Psoas muscle (tissue), 8 donors: ENCODE results near the gene DCLRE1B. TPM values are rescaled to one million over a fixed set of nuclear protein-coding genes. Genes with fewer than 3 reads are reported as not detected.

Source experiments
- ATAC-seq, 4 donors: fragments of 200-7000 bp; cut with Tn5 transposase; one replicate each; pipeline ENCODE4 v1.9.1; 2020; ENCODE audit warnings: moderate library complexity in 3 of 4, mild to moderate bottlenecking in 2 of 4
- DNase-seq, 2 donors: peaks; one replicate each; pipeline ENCODE4 v3.0.0-alpha.2; 2020
- H3K27ac ChIP-seq: fragments of 200-600 bp; one replicate; pipeline ENCODE4 v1.8.0; 2022
- H3K27me3 ChIP-seq, 3 donors: fragments of 200-600 bp in 1 of 3; one replicate each; pipeline versions ENCODE4 v1.6.1 to v1.8.0; 2013 to 2022; ENCODE audit warnings: low read length in 2 of 3, mild to moderate bottlenecking in 2 of 3, moderate library complexity in 1 of 3; ENCODE audit not compliant: insufficient read depth in 3 of 3
- H3K36me3 ChIP-seq, 2 donors: fragments of 200-600 bp in 1 of 2; one replicate each; pipeline versions ENCODE4 v1.6.1 to v1.8.0; 2013 to 2022; ENCODE audit warnings: low read depth in 1 of 2, mild to moderate bottlenecking in 1 of 2, moderate library complexity in 1 of 2; ENCODE audit not compliant: insufficient read depth in 1 of 2
- H3K4me1 ChIP-seq: fragments of 200-600 bp; one replicate; pipeline ENCODE4 v1.8.0; 2022
- H3K4me3 ChIP-seq: fragments of 200-600 bp; one replicate; pipeline ENCODE4 v1.8.0; 2022; ENCODE audit warnings: mild to moderate bottlenecking
- H3K9me3 ChIP-seq: fragments of 200-600 bp; one replicate; pipeline ENCODE4 v1.8.0; 2022
- CTCF ChIP-seq: fragments of 200-600 bp; IDR thresholded peaks from one replicate; pipeline ENCODE4 v1.8.0; 2022; ENCODE audit warnings: antibody characterized with exemption
- WGBS, 3 donors: extraction: QIAGEN DNeasy Blood & Tissue Kit; methylation state at CpG; one replicate each; pipeline versions ENCODE4 v1.1.6 to v1.1.7; 2013; 5-methylcytosine and 5-hydroxymethylcytosine counted together
- intact Hi-C, 2 donors: fragments of 100-400 bp; cut with DNase I; formaldehyde crosslinking; loops; one replicate each; pipeline versions ENCODE4 v1.11.0 to v1.14.2; 2022
- polyA plus RNA-seq, 3 donors: library from polyadenylated mRNA; stranded (reverse); fragments of 200-250 nt; gene quantifications; one replicate each; pipeline ENCODE4 v1.2.3, GENCODE V29; 2013
- total RNA-seq, 4 donors: library from RNA; stranded (reverse); fragmentation: NEBNext Ultra II Directional in 2 of 4; extraction: Animal tissue kit (Norgen Biotek cat#: 25700) in 2 of 4; gene quantifications; one replicate each; pipeline versions ENCODE4 v1.2.1 to v1.2.4, GENCODE V29; 2021 to 2023
- donor health status: healthy with polysubstance abuse.
- donor health status: DM: no; HTN: no; CAD: no; lungs with moderate emphysema.
- donor health status: Bipolar disorder and iron deficiency.
- donor health status: healthy.
- donor health status: DM: yes; HTN: yes; CAD: no.
- donor health status: DM: no; HTN: no; CAD: no.
- donor health status: DM: no; HTN: no; CAD: no.
- donor health status: DM: yes; HTN: yes; CAD: no.

The DCLRE1B gene
- total and polyA plus RNA-seq, 7 donors, result 1.2 to 2.6 (median 2.2) TPM

DNA sequence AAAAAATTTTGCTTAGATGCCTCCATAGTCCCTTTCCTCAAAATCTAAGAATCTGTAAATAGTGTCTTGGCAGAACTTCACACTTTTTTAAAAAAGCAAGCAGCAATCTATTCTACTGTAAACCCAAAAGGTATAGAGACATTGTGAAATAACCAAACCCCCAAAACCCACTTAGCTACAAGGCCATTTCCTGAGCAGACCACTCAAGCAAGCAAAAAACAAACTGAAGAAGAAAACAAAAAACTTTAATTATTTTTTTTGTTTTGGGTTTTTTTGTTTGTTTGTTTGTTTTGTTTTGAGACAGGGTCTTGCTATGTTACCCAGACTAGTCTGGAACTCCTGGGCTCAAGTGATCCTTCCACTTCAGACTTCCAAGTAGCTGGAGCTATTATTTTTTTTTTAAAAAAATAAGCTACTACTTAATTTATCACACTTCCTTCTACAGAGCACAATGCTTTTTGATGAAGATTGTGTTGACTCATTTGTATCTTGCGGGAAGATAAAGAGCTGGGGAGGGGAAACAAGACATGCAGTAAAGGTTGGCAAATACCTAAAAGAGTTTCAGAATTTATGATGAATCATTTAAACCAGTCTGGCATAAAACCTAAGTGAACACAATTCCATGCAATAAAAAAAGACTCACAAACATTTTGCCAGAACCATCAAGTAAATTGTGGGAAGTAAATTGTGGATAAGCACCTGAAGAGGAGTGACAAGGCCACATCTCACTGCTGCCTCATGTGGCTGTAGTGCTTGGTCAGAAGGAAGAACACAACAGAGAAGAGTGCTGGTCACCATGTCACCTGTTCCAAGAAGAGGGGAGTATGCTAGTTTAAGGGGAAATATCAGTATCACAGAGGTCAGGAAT lies 30.9 kb upstream of the DCLRE1B start:
- 74 to 92% (median 86%) methylated on average over 1 of the region's 1 CpG for WGBS, 3 donors
- Histone ChIP-seq H3K4me3 (no peak overlapping the region), H3K36me3 (no peaks in the 10 kb centered on the region), H3K27me3 (no peaks in the 10 kb centered on the region), H3K4me1 (no peaks in the 10 kb centered on the region), H3K27ac (no peak overlapping the region), H3K9me3 (no peaks in the 10 kb centered on the region)
- DNase-seq, result no peak
- intact Hi-C loops, result no loop called here
- ATAC-seq, result no peak
- no peak for TF ChIP-seq CTCF

DNA sequence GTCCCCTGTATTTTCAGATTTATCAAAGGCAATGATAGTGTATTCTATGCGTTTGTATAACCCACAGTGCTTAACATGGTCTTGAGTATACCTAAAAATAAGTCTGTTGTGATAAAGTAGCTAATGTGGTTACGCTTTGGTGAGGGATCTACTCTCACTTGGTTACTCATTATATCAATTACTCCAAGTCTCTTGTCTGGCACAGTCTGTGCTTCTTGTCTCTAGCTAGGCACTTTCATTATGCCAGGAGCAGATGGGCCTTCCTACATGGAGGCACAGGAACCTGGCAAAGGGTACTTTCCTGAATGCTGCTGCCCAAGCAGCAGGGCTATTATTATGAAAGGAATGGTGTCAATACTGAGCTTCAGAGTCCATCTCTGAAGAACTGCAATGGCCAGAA lies 29.4 kb upstream of the DCLRE1B start:
- Histone ChIP-seq H3K9me3 (no peaks in the 10 kb centered on the region), H3K36me3 (no peaks in the 10 kb centered on the region), H3K4me1 (no peaks in the 10 kb centered on the region), H3K27ac (no peak overlapping the region), H3K27me3 (no peaks in the 10 kb centered on the region), H3K4me3 (no peak overlapping the region)
- no peak for DNase-seq
- no peak for TF ChIP-seq CTCF
- intact Hi-C loops, result no loop called here
- no peak for ATAC-seq
- 67 to 95% (median 90%) methylated on average over 2 of the region's 2 CpGs for WGBS, 3 donors

- intact Hi-C loops, result no loop called here
These were observed 28.9 kb upstream of the DCLRE1B start for GRCh38 chr1:113876176-113876575.

GRCh38 chr1:113879739-113880038 lies 25.4 kb upstream of the DCLRE1B start:
- DNase-seq (no peak), ATAC-seq (no peak)
- intact Hi-C loops, result no loop called here
- Histone ChIP-seq H3K4me3 (no peak overlapping the region), H3K9me3 (no peaks in the 10 kb centered on the region), H3K27me3 (no peaks in the 10 kb centered on the region), H3K36me3 (no peaks in the 10 kb centered on the region), H3K27ac (no peak overlapping the region), H3K4me1 (no peaks in the 10 kb centered on the region)
- no peak for TF ChIP-seq CTCF
- WGBS, 3 donors, result 96 to 98% (median 97%) methylated on average over 4 of the region's 4 CpGs

More at GRCh38 chr1:113876176-113876575, 28.9 kb upstream of the DCLRE1B start:
- Histone ChIP-seq H3K4me1 (no peaks in the 10 kb centered on the region), H3K4me3 (no peak overlapping the region), H3K36me3 (no peaks in the 10 kb centered on the region), H3K9me3 (no peaks in the 10 kb centered on the region), H3K27me3 (no peaks in the 10 kb centered on the region), H3K27ac (no peak overlapping the region)
- DNase-seq (no peak), ATAC-seq (no peak)
- WGBS, 3 donors, result 91 to 94% (median 92%) methylated on average over 5 of the region's 5 CpGs
- TF ChIP-seq CTCF, result no peak

DNA sequence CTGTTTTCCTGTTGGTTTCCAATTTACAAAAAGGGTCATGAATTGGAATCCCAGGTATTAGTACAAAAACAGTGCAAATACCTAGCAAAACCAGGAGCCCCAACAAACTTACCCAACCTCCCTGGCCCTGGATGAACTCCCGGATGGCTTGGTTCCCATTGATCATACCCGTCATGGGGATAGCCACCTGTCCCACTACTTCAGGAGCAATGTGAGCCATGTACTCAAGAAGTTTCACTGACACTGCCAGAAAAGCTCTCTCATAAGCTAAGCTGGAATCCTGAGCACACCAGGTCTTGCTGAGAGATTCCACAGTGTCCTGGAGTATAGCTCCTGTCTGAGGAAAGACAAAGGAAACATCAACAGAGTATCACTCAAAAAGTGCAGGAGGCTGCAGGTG lies 23.5 kb upstream of the DCLRE1B start:
- DNase-seq (no peak), ATAC-seq (peak; percentile 83 to 94 (median 90))
- no peaks in the 10 kb centered on the region for H3K27me3 ChIP-seq
- H3K27ac ChIP-seq, result peak overlapping the region; percentile 51
- H3K4me3 ChIP-seq, result no peak overlapping the region
- H3K36me3 ChIP-seq, result no peaks in the 10 kb centered on the region
- intact Hi-C loops, result no loop called here
- 30 to 52% (median 33%) methylated on average over 2 of the region's 2 CpGs for WGBS, 3 donors
- no peaks in the 10 kb centered on the region for H3K9me3 ChIP-seq
- H3K4me1 ChIP-seq, result no peaks in the 10 kb centered on the region
- TF ChIP-seq CTCF, result no peak
